ENCODE results near the gene NQO2.
"Not testable (repeated sequence)": the region's sequence is repeated elsewhere in the genome, so short reads cannot be mapped to it uniquely, and the experiment has no call there.

Gene NQO2

DNA sequence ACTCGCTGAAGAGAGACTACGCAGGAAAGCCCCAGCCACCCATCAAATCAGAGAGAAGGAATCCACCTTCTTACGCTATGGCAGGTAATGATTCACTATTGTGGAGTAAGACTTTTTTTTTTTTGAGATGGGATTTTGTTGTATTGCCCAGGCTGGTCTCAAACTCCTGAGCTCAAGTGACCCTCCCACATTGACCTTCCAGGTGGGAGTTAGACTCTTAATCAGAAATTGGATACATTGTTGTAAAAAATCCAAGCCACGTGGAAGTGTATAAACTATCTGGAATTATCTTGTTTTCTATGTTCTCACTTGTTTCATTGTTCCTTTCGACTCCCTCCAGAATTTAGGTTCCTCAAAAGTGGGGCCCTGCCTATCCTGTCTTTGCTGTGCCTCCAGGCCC lies 6.8 kb downstream of the NQO2 start:
- H3K27ac ChIP-seq (ENCODE audit: low read depth, low read length, poor library complexity, severe bottlenecking): no peak overlapping the region
- H3K9me2 ChIP-seq (ENCODE audit: low read depth, low read length): no peaks in the 10 kb centered on the region
- no peaks in the 10 kb centered on the region for H3K79me2 ChIP-seq (ENCODE audit: insufficient read depth, low read length)
- no peaks in the 10 kb centered on the region for H4K20me1 ChIP-seq (ENCODE audit: insufficient read depth, low read length)
- H3K27me3 ChIP-seq (ENCODE audit: insufficient read depth, low read length): no peaks in the 10 kb centered on the region
- H2AFZ ChIP-seq (ENCODE audit: low read length): no peak overlapping the region
- H3K9me3 ChIP-seq (ENCODE audit: low read length): peaks cover 5% of the 10 kb centered on the region
- peaks cover 56% of the 10 kb centered on the region for H3K36me3 ChIP-seq (ENCODE audit: insufficient read depth, low read length)
- TF ChIP-seq EZH2 (IDR thresholded peaks at IDR 0.05; ENCODE audit: borderline replicate concordance, low read length): no peak
- TF ChIP-seq, protein P1, sequence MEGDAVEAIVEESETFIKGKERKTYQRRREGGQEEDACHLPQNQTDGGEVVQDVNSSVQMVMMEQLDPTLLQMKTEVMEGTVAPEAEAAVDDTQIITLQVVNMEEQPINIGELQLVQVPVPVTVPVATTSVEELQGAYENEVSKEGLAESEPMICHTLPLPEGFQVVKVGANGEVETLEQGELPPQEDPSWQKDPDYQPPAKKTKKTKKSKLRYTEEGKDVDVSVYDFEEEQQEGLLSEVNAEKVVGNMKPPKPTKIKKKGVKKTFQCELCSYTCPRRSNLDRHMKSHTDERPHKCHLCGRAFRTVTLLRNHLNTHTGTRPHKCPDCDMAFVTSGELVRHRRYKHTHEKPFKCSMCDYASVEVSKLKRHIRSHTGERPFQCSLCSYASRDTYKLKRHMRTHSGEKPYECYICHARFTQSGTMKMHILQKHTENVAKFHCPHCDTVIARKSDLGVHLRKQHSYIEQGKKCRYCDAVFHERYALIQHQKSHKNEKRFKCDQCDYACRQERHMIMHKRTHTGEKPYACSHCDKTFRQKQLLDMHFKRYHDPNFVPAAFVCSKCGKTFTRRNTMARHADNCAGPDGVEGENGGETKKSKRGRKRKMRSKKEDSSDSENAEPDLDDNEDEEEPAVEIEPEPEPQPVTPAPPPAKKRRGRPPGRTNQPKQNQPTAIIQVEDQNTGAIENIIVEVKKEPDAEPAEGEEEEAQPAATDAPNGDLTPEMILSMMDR (IDR thresholded peaks at IDR 0.05; ENCODE audit: low read length): no peak
- no peak overlapping the region for H3K4me2 ChIP-seq (ENCODE audit: low read length)
- H3F3A ChIP-seq (ENCODE audit: insufficient read depth, low read length): 0 out of 2 replicates have a peak, but pooled peaks cover 2% of the 10 kb centered on the region
- H3K4me3 ChIP-seq (ENCODE audit: low read depth, low read length, poor library complexity, severe bottlenecking): no peak overlapping the region
- no peaks in the 10 kb centered on the region for H3K4me1 ChIP-seq (ENCODE audit: insufficient read depth, low read length, severe bottlenecking)
- H3K9ac ChIP-seq (ENCODE audit: low read length): no peak overlapping the region

DNA sequence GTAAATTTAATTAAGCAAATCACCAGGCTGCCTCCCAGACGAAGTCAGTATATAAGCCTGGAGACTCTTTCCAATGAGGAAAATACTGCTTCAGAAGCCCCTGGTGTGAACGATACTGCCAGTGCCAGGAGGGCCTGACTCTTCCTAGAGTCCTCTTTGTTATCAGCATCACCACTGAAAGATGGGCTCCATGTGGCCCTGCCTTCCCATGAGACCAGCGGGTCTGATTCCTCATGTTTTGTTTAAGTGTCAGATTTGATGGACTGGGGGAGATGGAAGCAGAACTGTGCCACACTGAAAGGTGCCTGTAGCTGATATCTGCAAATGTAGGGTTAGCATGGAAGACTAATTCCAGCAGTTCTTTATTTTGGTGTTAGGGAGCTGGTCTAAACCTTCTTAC lies 7.9 kb downstream of the NQO2 start:
- no peak overlapping the region for H3K4me3 ChIP-seq (ENCODE audit: low read depth, low read length, poor library complexity, severe bottlenecking)
- H3K36me3 ChIP-seq (ENCODE audit: insufficient read depth, low read length): peaks cover 67% of the 10 kb centered on the region
- no peak for TF ChIP-seq EZH2 (IDR thresholded peaks at IDR 0.05; ENCODE audit: borderline replicate concordance, low read length)
- TF ChIP-seq, protein P1 (IDR thresholded peaks at IDR 0.05; ENCODE audit: low read length): no peak
- no peaks in the 10 kb centered on the region for H4K20me1 ChIP-seq (ENCODE audit: insufficient read depth, low read length)
- H3F3A ChIP-seq (ENCODE audit: insufficient read depth, low read length): no peaks in the 10 kb centered on the region
- H3K9ac ChIP-seq (ENCODE audit: low read length): no peak overlapping the region
- H2AFZ ChIP-seq (ENCODE audit: low read length): no peak overlapping the region
- no peaks in the 10 kb centered on the region for H3K9me2 ChIP-seq (ENCODE audit: low read depth, low read length)
- no peak overlapping the region for H3K4me2 ChIP-seq (ENCODE audit: low read length)
- no peaks in the 10 kb centered on the region for H3K27me3 ChIP-seq (ENCODE audit: insufficient read depth, low read length)
- H3K79me2 ChIP-seq (ENCODE audit: insufficient read depth, low read length): no peaks in the 10 kb centered on the region
- no peak overlapping the region for H3K27ac ChIP-seq (ENCODE audit: low read depth, low read length, poor library complexity, severe bottlenecking)
- no peaks in the 10 kb centered on the region for H3K4me1 ChIP-seq (ENCODE audit: insufficient read depth, low read length, severe bottlenecking)
- peaks cover 16% of the 10 kb centered on the region for H3K9me3 ChIP-seq (ENCODE audit: low read length)

DNA sequence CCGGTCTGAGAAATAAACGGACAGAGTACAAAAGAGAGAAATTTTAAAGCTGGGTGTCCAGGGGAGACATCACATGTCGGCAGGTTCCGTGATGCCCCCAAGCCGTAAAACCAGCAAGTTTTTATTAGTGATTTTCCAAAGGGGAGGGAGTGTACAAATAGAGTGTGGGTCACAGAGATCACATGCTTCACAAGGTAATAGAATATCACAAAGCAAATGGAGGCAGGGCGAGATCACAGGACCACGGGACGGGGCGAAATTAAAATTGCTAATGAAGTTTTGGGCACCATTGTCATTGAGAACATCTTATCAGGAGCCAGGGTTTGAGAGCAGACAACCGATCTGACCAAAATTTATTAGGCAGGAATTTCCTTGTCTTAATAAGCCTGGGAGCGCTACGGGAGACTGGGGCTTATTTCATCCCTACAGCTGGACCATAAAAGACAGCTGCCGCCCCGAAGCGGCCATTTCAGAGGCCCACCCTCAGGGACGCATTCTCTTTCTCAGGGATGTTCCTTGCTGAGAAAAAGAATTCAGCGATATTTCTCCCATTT lies 9.1 kb downstream of the NQO2 start:
- H4K20me1 ChIP-seq (ENCODE audit: insufficient read depth, low read length); H3K4me3 ChIP-seq (ENCODE audit: low read depth, low read length, poor library complexity, severe bottlenecking); H3K4me2 ChIP-seq (ENCODE audit: low read length); H3F3A ChIP-seq (ENCODE audit: insufficient read depth, low read length); H3K4me1 ChIP-seq (ENCODE audit: insufficient read depth, low read length, severe bottlenecking); H3K9me2 ChIP-seq (ENCODE audit: low read depth, low read length); H2AFZ ChIP-seq (ENCODE audit: low read length); H3K27me3 ChIP-seq (ENCODE audit: insufficient read depth, low read length); H3K9ac ChIP-seq (ENCODE audit: low read length); H3K79me2 ChIP-seq (ENCODE audit: insufficient read depth, low read length); H3K27ac ChIP-seq (ENCODE audit: low read depth, low read length, poor library complexity, severe bottlenecking): not testable (repeated sequence)
- Histone ChIP-seq H3K9me3 (ENCODE audit: low read length) (peaks cover 17% of the 10 kb centered on the region), H3K36me3 (ENCODE audit: insufficient read depth, low read length) (peaks cover 69% of the 10 kb centered on the region)

DNA sequence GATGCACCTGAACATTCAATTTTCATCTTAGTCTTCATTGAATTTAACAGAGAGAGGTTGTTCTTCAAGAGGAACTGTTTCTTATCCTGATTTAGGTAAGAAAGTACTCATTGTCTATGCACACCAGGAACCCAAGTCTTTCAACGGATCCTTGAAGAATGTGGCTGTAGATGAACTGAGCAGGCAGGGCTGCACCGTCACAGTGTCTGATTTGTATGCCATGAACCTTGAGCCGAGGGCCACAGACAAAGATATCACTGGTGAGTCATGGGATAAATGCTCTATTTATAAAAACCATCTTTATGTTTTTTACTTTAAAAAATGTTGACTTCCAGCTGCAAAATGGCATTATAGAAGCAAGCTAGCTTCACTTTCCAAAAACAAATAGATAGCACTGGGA lies 10.2 kb downstream of the NQO2 start:
- H3K9ac ChIP-seq (ENCODE audit: low read length): no peak overlapping the region
- H3K4me2 ChIP-seq (ENCODE audit: low read length): no peak overlapping the region
- H3K4me1 ChIP-seq (ENCODE audit: insufficient read depth, low read length, severe bottlenecking): no peaks in the 10 kb centered on the region
- H3K36me3 ChIP-seq (ENCODE audit: insufficient read depth, low read length): peaks cover 66% of the 10 kb centered on the region
- H3K9me3 ChIP-seq (ENCODE audit: low read length): peaks cover 17% of the 10 kb centered on the region
- TF ChIP-seq EZH2 (IDR thresholded peaks at IDR 0.05; ENCODE audit: borderline replicate concordance, low read length): no peak
- TF ChIP-seq, protein P1 (IDR thresholded peaks at IDR 0.05; ENCODE audit: low read length): no peak
- H3K79me2 ChIP-seq (ENCODE audit: insufficient read depth, low read length): no peaks in the 10 kb centered on the region
- H3K4me3 ChIP-seq (ENCODE audit: low read depth, low read length, poor library complexity, severe bottlenecking): no peak overlapping the region
- no peaks in the 10 kb centered on the region for H4K20me1 ChIP-seq (ENCODE audit: insufficient read depth, low read length)
- no peak overlapping the region for H2AFZ ChIP-seq (ENCODE audit: low read length)
- no peaks in the 10 kb centered on the region for H3F3A ChIP-seq (ENCODE audit: insufficient read depth, low read length)
- no peak overlapping the region for H3K27ac ChIP-seq (ENCODE audit: low read depth, low read length, poor library complexity, severe bottlenecking)
- no peaks in the 10 kb centered on the region for H3K27me3 ChIP-seq (ENCODE audit: insufficient read depth, low read length)
- no peaks in the 10 kb centered on the region for H3K9me2 ChIP-seq (ENCODE audit: low read depth, low read length)
